ENCODE data around the gene CAMTA1.

DNA sequence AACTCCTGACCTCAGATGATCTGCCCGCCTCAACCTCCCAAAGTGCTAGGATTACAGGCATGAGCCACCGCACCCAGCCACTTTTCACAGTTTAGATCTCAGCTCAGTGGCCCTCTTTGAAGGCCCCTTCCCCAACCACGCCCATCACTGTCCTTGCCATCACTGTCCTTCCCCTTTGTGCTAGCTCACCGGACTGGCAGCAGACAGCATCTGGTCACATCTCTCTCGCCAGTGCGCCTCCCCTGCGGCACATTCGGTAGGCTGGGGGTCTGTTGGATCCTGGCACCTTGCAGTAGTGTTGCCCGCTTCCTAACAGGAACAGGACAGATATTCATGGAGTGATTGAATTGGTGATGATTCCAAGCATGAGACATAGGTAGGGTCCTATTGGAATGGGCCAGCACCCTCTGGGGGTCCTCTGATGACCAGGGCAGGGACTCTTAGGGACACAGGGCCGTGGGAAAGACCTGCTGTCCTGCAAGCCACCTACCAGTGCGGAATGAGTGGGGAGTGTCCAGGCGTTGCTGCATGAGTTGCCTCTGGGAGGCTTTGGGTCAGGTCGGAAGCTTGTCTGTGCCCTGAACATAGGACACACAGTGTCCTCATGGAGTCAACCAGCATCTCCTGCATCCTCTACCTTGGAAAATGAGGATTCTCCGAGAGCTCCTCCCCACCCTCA is 807.0 kb downstream of the CAMTA1 start:
- TF ChIP-seq POLR2AphosphoS5 (IDR thresholded peaks at IDR 0.05; ENCODE audit: insufficient read depth in 1 of 2, low read depth in 1 of 2), result no peak
- TF ChIP-seq, protein P1, sequence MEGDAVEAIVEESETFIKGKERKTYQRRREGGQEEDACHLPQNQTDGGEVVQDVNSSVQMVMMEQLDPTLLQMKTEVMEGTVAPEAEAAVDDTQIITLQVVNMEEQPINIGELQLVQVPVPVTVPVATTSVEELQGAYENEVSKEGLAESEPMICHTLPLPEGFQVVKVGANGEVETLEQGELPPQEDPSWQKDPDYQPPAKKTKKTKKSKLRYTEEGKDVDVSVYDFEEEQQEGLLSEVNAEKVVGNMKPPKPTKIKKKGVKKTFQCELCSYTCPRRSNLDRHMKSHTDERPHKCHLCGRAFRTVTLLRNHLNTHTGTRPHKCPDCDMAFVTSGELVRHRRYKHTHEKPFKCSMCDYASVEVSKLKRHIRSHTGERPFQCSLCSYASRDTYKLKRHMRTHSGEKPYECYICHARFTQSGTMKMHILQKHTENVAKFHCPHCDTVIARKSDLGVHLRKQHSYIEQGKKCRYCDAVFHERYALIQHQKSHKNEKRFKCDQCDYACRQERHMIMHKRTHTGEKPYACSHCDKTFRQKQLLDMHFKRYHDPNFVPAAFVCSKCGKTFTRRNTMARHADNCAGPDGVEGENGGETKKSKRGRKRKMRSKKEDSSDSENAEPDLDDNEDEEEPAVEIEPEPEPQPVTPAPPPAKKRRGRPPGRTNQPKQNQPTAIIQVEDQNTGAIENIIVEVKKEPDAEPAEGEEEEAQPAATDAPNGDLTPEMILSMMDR (IDR thresholded peaks at IDR 0.05), result no peak
- no peak for TF ChIP-seq POLR2A (IDR thresholded peaks at IDR 0.05)
